ENCODE data around the gene NPTXR.

NPTXR gene

GRCh38 chr22:38831166-38831945 is 12.5 kb downstream of the NPTXR start:
- H3K4me3 Mint-ChIP-seq, result no peak overlapping the region
- H3K36me3 Mint-ChIP-seq, result no peaks in the 10 kb centered on the region
- H3K27me3 Mint-ChIP-seq, result no peaks in the 10 kb centered on the region
- H3K9me3 Mint-ChIP-seq, result no peaks in the 10 kb centered on the region
- no peaks in the 10 kb centered on the region for H3K4me1 Mint-ChIP-seq
- H3K27ac Mint-ChIP-seq, result no peak overlapping the region

GRCh38 chr22:38830845-38831108 is 13.1 kb downstream of the NPTXR start:
- H3K9me3 Mint-ChIP-seq, result no peaks in the 10 kb centered on the region
- H3K27me3 Mint-ChIP-seq, result no peaks in the 10 kb centered on the region
- no peak overlapping the region for H3K4me3 Mint-ChIP-seq
- H3K36me3 Mint-ChIP-seq, result no peaks in the 10 kb centered on the region
- no peaks in the 10 kb centered on the region for H3K4me1 Mint-ChIP-seq
- no peak overlapping the region for H3K27ac Mint-ChIP-seq

GRCh38 chr22:38830026-38830844 is 13.6 kb downstream of the NPTXR start:
- Mint-ChIP-seq H3K9me3 (no peaks in the 10 kb centered on the region), H3K4me1 (no peaks in the 10 kb centered on the region), H3K27me3 (no peaks in the 10 kb centered on the region), H3K4me3 (no peak overlapping the region), H3K27ac (no peak overlapping the region), H3K36me3 (no peaks in the 10 kb centered on the region)

- H3K36me3 Mint-ChIP-seq, result no peaks in the 10 kb centered on the region
- H3K9me3 Mint-ChIP-seq, result no peaks in the 10 kb centered on the region
- H3K27me3 Mint-ChIP-seq, result no peaks in the 10 kb centered on the region
- H3K4me1 Mint-ChIP-seq, result no peaks in the 10 kb centered on the region
- no peak overlapping the region for H3K4me3 Mint-ChIP-seq
- H3K27ac Mint-ChIP-seq, result no peak overlapping the region
These were observed 14.3 kb downstream of the NPTXR start for GRCh38 chr22:38829485-38829884.

GRCh38 chr22:38828616-38829205 is 15.1 kb downstream of the NPTXR start:
- Mint-ChIP-seq H3K27me3 (no peaks in the 10 kb centered on the region), H3K4me1 (no peaks in the 10 kb centered on the region), H3K36me3 (no peaks in the 10 kb centered on the region), H3K27ac (no peak overlapping the region), H3K9me3 (no peaks in the 10 kb centered on the region), H3K4me3 (no peak overlapping the region)

- no peaks in the 10 kb centered on the region for H3K27me3 Mint-ChIP-seq
- H3K9me3 Mint-ChIP-seq, result no peaks in the 10 kb centered on the region
- no peaks in the 10 kb centered on the region for H3K36me3 Mint-ChIP-seq
- no peaks in the 10 kb centered on the region for H3K4me1 Mint-ChIP-seq
- no peak overlapping the region for H3K4me3 Mint-ChIP-seq
- H3K27ac Mint-ChIP-seq, result no peak overlapping the region
These were observed 15.6 kb downstream of the NPTXR start for GRCh38 chr22:38828191-38828590.

- no peak overlapping the region for H3K4me3 Mint-ChIP-seq
- H3K27ac Mint-ChIP-seq, result no peak overlapping the region
- H3K36me3 Mint-ChIP-seq, result no peaks in the 10 kb centered on the region
- no peaks in the 10 kb centered on the region for H3K27me3 Mint-ChIP-seq
- H3K4me1 Mint-ChIP-seq, result no peaks in the 10 kb centered on the region
- H3K9me3 Mint-ChIP-seq, result no peaks in the 10 kb centered on the region
These were observed 16.3 kb downstream of the NPTXR start for GRCh38 chr22:38827510-38827909.

GRCh38 chr22:38826801-38827200 is 17.0 kb downstream of the NPTXR start:
- Mint-ChIP-seq H3K4me1 (no peaks in the 10 kb centered on the region), H3K9me3 (no peaks in the 10 kb centered on the region), H3K36me3 (no peaks in the 10 kb centered on the region), H3K4me3 (no peak overlapping the region), H3K27me3 (no peaks in the 10 kb centered on the region), H3K27ac (no peak overlapping the region)

GRCh38 chr22:38826386-38826785 is 17.4 kb downstream of the NPTXR start:
- Mint-ChIP-seq H3K4me3 (no peak overlapping the region), H3K27me3 (no peaks in the 10 kb centered on the region), H3K36me3 (no peaks in the 10 kb centered on the region), H3K4me1 (no peaks in the 10 kb centered on the region), H3K9me3 (no peaks in the 10 kb centered on the region), H3K27ac (no peak overlapping the region)

GRCh38 chr22:38824585-38824984 is 19.2 kb downstream of the NPTXR start:
- Mint-ChIP-seq H3K36me3 (no peaks in the 10 kb centered on the region), H3K9me3 (no peaks in the 10 kb centered on the region), H3K27me3 (no peaks in the 10 kb centered on the region), H3K4me1 (no peaks in the 10 kb centered on the region), H3K27ac (no peak overlapping the region), H3K4me3 (no peak overlapping the region)

GRCh38 chr22:38823637-38824036 is 20.2 kb downstream of the NPTXR start:
- Mint-ChIP-seq H3K27me3 (no peaks in the 10 kb centered on the region), H3K27ac (no peak overlapping the region), H3K4me3 (no peak overlapping the region), H3K9me3 (no peaks in the 10 kb centered on the region), H3K4me1 (no peaks in the 10 kb centered on the region), H3K36me3 (no peaks in the 10 kb centered on the region)

GRCh38 chr22:38823076-38823475 is 20.8 kb downstream of the NPTXR start:
- H3K36me3 Mint-ChIP-seq, result no peaks in the 10 kb centered on the region
- H3K9me3 Mint-ChIP-seq, result no peaks in the 10 kb centered on the region
- no peak overlapping the region for H3K4me3 Mint-ChIP-seq
- H3K4me1 Mint-ChIP-seq, result no peaks in the 10 kb centered on the region
- no peaks in the 10 kb centered on the region for H3K27me3 Mint-ChIP-seq
- H3K27ac Mint-ChIP-seq, result no peak overlapping the region

GRCh38 chr22:38820020-38820419 is 23.8 kb downstream of the NPTXR start:
- Mint-ChIP-seq H3K36me3 (no peaks in the 10 kb centered on the region), H3K4me1 (no peaks in the 10 kb centered on the region)

GRCh38 chr22:38819387-38819940 is 24.4 kb downstream of the NPTXR start:
- H3K9me3 Mint-ChIP-seq, result no peaks in the 10 kb centered on the region
- no peaks in the 10 kb centered on the region for H3K27me3 Mint-ChIP-seq
- H3K4me1 Mint-ChIP-seq, result no peaks in the 10 kb centered on the region
- H3K27ac Mint-ChIP-seq, result no peak overlapping the region
- no peaks in the 10 kb centered on the region for H3K36me3 Mint-ChIP-seq
- H3K4me3 Mint-ChIP-seq, result no peak overlapping the region

More at GRCh38 chr22:38820020-38820419, 23.8 kb downstream of the NPTXR start:
- H3K9me3 Mint-ChIP-seq, result no peaks in the 10 kb centered on the region
- H3K4me3 Mint-ChIP-seq, result no peak overlapping the region
- H3K27ac Mint-ChIP-seq, result no peak overlapping the region
- H3K27me3 Mint-ChIP-seq, result no peaks in the 10 kb centered on the region

GRCh38 chr22:38817196-38817595 is 26.6 kb downstream of the NPTXR start:
- Mint-ChIP-seq H3K4me1 (no peaks in the 10 kb centered on the region), H3K4me3 (no peak overlapping the region), H3K9me3 (no peaks in the 10 kb centered on the region), H3K27ac (no peak overlapping the region), H3K27me3 (no peaks in the 10 kb centered on the region), H3K36me3 (no peaks in the 10 kb centered on the region)

- H3K27me3 Mint-ChIP-seq, result no peaks in the 10 kb centered on the region
- no peaks in the 10 kb centered on the region for H3K4me1 Mint-ChIP-seq
- H3K36me3 Mint-ChIP-seq, result no peaks in the 10 kb centered on the region
- no peaks in the 10 kb centered on the region for H3K9me3 Mint-ChIP-seq
- no peak overlapping the region for H3K4me3 Mint-ChIP-seq
- no peak overlapping the region for H3K27ac Mint-ChIP-seq
These were observed 28.0 kb downstream of the NPTXR start for GRCh38 chr22:38815842-38816241.

All from activated naive CD4-positive, alpha-beta T cell treated with anti-CD3 and anti-CD28 coated beads, Interleukin-2, amount 50 U/mL, for 24 hours (primary cell).